HEK293T (cell line): Measurements from ENCODE around the gene OTUD6A.

Source experiments
- BHLHE40 ChIP-seq: fragments of 450-650 bp; IDR thresholded peaks from 2 replicates; pipeline ENCODE4 v1.6.1; 2016; ENCODE audit warnings: mild to moderate bottlenecking, moderate library complexity, borderline replicate concordance
- FOXA1 ChIP-seq: fragments of 450-650 bp; IDR thresholded peaks from 2 replicates; pipeline ENCODE4 v1.6.1; 2016; ENCODE audit warnings: mild to moderate bottlenecking
- FOXK2 ChIP-seq: fragments of 450-650 bp; IDR thresholded peaks from 2 replicates; pipeline ENCODE4 v1.6.1; 2016; ENCODE audit warnings: mild to moderate bottlenecking

- TF ChIP-seq FOXA1 (no peak), FOXK2 (no peak), BHLHE40 (no peak)
These were observed 27.5 kb downstream of the OTUD6A start for GRCh38 chrX:70089604-70090297.
